HCEC 1CT (cell line): ENCODE measurements around the gene PODXL2.

Experiments
- DNase-seq: peaks from one replicate; pipeline ENCODE4 v3.0.0-alpha.2; 2017

Gene PODXL2, protein sequence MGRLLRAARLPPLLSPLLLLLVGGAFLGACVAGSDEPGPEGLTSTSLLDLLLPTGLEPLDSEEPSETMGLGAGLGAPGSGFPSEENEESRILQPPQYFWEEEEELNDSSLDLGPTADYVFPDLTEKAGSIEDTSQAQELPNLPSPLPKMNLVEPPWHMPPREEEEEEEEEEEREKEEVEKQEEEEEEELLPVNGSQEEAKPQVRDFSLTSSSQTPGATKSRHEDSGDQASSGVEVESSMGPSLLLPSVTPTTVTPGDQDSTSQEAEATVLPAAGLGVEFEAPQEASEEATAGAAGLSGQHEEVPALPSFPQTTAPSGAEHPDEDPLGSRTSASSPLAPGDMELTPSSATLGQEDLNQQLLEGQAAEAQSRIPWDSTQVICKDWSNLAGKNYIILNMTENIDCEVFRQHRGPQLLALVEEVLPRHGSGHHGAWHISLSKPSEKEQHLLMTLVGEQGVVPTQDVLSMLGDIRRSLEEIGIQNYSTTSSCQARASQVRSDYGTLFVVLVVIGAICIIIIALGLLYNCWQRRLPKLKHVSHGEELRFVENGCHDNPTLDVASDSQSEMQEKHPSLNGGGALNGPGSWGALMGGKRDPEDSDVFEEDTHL

DNA sequence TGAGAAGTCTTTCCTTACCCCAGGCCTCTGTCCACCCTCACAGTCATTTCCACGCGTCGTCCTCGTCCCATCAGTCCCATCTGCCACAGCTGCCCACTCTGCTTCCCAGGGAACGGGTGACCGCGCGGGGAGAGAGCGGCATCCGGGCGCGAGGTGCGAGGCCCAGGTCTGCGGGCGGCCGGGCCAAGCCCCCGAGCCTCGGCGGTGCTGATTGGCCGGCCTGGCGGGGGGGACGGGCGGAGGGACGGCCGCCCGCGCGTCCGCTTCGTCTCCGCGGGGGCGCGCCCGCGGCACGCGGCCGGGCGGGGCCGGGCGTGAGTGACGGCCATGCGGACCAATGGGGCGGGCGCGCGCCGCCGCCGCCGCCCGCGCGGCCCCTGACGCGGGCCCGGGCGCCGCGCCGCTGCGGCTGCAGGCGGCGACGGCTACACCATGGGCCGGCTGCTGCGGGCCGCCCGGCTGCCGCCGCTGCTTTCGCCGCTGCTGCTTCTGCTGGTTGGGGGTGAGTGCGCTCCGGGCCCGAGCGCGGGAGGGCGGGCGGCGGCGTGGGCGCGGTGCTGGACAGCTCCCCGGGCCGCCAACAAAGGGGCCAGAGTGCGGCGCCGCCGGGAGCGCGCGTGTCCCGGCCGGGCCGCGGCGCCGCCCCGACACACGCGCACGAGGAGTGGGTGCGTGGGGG lies at the start of gene PODXL2:
Gene PODXL2, plus strand, starts transcription at position 398 of the 679 bp plus-strand sequence. Its CDS starts 35 bp downstream, at position 433.
- DNase-seq = no peak

DNA sequence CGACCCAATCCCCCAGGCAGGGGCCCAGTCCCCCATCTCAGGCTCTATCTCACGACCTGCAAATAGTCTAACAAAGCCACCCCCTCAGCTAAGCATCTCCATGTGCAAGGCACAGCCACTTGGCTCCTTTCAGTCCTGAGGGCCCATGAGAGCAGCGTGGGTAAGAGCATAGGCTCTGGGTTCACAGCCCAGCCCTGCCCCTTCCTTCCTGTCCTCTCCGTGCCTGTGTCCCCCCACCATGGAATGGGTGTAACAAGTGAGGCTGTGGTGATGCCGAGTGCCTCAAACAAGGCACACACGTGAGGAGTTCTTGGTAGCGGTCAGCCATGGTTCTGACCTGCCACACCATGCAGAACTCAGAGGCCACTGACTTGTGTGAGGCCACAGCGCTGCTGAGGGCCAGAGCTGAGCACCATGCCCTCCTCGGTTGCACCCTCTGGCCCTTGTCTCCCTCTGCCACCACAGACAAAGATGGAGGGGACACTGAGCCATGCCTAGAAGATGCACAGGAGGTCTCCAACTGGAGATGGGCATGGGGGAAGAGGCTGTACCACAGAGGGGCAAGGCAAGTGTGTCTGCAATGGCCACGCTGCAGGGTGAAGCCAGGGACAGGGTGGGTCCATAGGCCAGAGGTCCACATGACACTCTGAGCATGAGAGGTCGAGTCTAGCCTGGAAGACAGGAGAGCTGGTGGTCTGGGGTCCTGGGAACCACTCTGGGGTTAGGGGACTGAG lies 48.5 kb upstream of the PODXL2 start:
- no peak for DNase-seq

DNA sequence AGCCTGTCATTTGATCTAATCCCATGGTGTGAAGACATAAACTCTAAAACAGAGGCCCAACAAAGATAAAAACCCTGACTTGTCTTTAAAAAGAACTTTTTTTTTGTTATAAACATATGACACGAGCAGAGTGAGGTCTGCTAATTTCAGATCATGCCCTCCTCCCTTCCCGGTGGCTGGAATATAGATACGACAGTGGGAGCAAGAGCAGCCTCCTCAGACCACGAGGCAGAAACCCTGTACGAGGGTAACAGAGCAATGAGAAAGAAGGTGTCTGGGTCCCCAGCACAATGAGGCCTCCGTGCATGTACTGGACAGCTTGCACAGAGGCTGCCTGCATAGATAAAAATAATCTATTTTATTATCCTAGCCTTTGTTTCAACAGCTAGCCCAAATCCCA lies 44.3 kb upstream of the PODXL2 start:
- DNase-seq = no peak

DNA sequence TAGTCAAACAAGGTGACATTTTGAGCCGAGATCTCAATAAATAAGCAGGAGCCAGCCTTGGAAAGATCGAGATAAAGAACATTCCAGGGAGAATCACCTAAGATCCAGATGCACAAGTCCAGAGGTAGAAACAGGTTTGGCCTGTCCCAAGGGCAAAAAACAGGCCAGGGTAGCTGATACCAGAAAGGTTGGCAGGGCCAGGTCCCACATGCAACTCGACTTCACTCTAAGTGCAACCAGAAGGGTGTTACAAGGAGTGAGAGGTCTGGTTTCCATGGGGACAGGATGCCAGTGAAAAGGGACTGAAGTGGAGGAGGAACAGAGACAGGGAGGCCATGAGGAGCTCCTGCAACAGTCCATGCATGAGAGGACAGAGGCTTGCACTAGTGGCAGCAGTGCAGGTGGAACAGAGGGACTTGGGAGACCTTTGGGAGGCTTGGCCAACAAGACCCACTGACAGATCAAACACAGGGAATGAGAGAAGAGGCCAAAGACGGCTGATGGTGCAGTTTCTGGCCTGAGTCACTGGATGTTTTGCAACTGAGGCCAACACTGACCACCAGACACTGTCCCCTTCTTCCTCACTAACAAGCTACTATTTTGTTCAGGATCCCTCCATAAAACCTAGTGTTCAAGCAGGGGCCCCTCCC lies 43.7 kb upstream of the PODXL2 start:
- no peak for DNase-seq

DNA sequence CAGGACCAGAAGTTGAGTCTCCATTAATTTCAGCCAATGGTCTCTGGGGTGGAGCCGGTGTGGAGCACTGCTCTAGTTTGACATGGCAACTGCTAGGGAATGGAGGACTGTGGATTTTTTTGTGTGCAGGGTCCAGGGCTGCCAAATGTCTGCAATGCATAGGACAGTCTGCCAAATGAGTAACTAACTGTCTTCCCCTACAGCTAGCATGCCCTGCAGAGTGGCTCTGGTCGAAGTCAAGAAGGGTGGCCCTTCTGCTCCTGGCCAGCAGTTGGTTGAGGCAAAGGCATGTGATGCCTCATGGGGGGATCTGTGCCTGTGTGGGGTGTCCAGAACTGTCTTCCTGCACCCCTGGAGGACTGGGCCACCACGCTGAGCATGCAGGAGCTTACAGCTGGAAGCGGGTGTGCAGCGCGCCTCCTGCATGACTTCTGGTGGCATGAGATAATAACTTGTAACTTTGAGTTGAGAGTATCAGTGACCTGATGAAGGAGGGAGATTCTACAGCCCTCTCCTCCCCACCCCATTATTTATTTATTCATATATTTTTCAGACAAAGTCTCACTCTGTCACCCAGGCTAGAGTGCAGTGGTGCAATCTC lies 43.1 kb upstream of the PODXL2 start:
- no peak for DNase-seq

DNA sequence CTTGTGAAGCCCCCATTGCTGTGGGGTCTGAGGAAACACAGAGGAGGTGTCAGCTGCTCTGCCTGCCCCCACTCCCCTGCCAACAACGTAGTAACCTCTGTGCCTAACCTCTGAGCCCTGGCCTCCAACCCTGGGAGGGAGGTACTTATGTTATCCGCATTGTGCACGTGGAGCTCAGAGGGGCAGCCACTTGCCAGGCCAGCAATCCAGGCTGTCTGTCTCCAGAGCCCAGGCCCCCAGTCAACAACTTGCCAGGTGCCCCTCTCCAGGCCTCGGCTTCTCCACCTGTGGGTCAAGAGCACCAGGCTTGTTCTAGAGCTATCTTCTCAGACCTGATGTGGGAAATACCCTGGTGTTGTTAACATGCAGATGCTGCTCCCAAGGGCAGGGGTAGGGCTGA lies 41.1 kb upstream of the PODXL2 start:
- DNase-seq = no peak

DNA sequence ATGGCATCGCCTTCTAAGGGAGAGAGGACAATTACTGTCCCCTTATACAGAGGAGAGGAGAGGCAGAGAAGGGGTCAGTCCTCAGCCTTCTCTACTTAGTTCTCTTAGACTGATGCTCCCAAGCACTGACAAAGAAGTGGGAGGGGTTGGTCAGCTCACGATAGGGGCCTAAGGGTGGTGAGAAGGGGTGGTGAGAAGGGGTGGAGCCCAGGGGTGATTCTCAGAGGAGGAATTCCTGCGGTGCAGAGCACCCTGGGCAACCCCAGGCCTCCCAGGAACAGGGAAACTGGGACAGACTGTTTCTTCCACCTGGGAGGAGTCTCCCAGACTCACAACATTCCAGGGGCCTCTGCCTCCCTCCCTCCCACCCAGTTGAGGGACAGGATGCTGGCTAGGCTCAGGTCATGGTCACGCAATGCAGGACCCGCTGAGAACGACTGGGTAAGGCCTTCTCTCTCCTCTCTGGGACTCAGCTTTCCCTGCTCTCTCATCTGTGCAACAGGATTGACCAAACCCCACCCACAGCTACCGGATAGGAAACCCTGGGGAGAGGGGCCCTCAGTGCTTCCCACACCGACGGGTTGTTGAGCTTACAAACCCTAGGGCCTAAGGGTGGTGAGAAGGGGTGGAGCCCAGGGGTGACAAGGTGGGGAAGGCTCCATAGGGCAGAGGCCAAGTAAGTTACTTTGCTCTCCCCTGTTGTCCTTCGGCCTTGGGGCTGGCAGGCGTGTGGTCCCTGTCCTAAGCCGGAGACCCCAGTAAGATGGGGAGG lies 40.0 kb upstream of the PODXL2 start:
- peak; percentile 58 for DNase-seq

DNA sequence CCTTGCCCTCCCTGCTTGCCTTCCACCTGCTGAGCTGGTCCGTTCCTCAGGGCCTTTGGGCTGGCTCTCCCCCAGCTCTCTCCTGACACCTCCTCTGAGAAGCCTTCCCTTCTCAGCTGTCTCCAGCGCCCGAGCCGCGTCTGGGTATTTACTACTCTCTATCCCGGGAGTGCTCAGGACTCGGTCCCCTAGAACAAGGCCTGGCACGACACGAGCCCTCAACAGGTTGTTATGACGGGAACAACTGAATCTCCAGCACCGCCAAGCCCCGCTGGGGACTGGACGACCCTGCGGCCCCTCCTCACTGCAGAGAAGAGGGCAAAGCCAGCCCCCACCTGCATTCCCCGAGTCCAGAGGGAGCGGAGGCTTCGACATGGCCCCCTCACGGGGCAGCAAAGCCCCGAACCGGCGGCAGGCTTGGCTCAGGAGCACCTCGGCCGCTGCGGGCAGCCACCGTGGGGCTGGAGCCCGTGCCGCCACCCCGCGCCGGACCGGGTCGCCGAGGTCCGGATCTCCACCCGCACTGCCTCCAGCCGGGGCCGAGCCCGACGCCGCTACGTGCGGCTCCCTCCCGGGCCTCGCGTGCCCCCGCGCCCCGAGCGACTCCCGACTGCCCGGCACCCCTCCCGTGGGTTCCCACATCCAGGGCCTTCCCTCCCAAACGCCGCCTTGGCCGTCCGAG lies 39.2 kb upstream of the PODXL2 start:
- DNase-seq = no peak

DNA sequence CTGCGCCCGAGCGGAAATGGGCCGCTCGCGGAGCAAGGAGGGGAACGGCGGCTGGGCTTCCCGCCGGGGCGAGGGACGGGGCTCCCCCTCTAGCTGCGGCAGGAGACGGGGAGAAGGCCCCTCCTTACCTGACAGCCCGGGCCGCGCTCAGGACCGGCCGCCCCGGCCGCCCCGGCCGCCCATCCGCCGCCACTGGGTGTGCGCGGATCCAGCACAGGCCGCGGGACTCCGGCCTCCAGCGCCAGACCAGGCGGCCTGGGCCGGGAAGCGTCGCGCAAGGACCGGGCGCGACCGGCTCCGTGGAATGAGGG lies 38.7 kb upstream of the PODXL2 start:
- no peak for DNase-seq

DNA sequence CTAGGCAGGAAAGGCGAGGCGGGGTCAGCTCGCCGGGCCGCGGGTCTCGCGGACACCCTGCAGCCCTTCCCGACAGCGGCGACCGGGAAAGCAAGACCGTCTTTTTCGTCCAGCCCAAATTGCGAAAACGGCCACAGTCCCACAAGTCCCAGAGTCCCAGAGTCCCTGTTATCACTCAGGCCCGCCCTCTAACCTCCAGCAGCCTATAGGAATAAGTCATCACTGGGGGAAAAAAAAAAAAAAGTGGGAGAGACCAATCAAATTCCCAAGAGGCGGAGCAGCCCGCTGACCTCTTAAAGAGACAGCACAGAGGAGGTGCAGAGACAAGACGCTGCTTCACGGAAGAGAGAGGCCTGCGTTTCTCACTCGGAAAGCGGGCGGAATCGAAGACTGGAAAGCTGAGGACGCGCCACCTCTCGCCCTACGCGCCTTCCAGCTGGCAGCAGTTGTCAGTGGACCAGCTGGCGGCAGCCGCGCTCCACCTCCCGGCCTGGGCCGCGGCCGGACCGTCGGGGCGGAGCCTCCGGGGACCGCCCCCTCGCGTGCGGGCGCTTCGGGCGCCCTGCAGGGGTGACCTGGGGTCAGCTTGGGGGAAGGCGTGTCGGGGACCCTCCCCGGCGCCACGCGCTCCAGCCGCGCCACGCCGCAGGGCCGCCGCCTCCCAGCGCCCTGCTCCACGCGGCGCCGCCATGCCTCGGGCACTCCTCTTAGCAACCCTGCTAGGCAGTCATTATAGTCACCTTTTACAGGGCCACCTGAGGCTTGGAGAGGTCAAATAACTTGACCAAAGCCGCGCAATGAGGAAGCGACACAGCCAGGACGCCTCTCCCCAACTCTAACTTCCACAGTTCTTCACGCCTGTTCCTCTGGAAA lies 38.2 kb upstream of the PODXL2 start, which contains the start of gene TPRA1:
Gene TPRA1, minus strand, starts transcription at position 141 of the 873 bp plus-strand sequence. CDS start 10,587 bp downstream, outside the sequence.
- peak; percentile 96 for DNase-seq

DNA sequence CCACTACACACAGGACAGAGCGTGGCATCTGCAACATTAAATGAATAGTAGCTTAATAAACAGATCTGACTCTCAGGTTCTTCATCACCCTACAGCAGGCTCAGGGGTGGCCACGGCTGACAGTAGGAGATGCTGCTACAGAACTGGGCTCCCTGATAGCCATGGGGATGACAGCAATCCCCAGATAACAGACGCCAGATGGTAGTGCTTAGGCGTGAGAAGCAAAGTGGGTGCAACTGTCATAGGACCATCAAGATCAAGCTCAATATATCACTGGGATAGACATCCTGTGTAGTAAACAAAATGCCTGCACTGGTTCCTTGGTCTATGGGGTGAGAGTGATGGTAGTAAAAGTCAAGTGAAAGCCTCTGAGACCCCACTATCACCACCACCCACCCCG lies 35.8 kb upstream of the PODXL2 start:
- DNase-seq = no peak

DNA sequence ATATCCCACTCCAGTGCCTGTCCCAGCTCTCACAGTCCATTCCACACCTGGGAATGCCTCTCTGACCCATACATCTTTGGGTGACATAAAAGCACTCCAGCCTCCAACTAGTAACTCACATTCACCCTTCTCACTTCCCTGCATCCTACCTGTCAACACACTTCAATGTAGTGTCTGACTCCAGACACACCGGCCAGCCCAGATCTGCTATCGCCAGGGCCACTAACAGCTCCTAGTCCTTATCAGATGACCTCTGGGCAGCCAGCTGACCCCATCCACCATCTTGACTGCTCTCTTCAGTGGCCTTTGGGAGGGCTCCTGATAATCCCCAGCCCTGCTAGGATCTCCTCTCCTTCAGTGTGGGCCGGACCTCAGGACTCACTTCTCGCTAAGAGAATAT lies 33.7 kb upstream of the PODXL2 start:
- no peak for DNase-seq

DNA sequence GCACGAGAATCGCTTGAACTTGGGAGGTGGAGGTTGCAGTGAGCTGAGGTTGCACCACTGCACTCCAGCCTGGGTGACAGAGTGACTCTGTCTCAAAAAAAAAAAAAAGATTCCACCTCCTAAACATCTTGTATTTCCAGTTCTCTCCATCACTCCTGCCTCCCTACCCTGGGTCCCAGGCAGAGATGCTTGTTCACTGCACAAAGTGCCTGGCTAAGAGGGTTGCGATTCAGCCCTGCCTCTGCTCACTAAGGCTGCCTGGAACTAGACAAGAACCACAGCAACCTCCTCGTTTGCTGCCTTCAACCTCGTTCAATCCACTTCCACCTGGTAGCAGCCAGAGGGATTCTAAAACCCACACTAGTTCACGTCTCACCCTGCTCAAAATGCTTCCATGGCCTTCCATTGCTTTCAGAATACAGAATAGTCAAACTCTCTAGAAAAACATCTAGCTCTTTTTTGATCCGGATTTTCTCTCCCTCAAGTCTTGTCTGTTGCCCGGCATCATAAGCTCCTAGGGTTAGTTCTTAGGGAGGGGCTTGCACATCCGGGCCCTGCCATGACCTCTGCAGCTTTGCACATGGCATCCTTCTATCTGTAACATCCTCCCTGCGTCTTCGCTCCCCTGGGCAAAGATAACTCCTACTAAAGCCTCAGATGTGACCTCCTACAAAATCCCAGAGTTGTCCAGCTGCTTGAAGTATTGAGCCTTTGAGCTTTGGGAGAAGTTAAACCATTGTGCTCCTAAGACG lies 31.8 kb upstream of the PODXL2 start:
- no peak for DNase-seq

DNA sequence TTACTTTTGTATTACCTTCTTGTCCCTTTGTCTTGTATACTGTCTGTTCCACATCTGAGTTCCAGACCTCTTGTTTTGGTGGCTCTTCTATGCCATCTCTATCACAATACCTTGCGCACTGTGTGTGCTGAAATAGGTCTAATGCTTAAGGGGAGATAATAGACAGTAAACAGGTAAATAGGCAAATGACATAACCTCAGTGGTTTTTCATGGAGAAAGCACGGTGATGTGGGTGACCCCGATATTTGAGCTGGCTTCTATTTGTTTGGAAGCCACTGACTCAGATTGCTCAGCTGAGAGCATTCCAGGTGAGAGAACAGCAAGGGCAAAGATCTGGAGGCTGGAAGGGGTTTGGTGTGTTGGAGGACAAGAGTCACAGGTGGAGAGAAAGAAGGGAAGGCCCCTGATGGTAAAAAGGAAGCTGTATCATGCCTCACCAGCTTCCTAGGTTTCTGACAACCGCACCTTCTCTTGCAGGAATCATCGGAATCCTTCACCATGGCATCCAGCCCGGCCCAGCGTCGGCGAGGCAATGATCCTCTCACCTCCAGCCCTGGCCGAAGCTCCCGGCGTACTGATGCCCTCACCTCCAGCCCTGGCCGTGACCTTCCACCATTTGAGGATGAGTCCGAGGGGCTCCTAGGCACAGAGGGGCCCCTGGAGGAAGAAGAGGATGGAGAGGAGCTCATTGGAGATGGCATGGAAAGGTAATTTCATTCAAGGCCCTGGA lies 30.0 kb upstream of the PODXL2 start:
- DNase-seq = no peak

DNA sequence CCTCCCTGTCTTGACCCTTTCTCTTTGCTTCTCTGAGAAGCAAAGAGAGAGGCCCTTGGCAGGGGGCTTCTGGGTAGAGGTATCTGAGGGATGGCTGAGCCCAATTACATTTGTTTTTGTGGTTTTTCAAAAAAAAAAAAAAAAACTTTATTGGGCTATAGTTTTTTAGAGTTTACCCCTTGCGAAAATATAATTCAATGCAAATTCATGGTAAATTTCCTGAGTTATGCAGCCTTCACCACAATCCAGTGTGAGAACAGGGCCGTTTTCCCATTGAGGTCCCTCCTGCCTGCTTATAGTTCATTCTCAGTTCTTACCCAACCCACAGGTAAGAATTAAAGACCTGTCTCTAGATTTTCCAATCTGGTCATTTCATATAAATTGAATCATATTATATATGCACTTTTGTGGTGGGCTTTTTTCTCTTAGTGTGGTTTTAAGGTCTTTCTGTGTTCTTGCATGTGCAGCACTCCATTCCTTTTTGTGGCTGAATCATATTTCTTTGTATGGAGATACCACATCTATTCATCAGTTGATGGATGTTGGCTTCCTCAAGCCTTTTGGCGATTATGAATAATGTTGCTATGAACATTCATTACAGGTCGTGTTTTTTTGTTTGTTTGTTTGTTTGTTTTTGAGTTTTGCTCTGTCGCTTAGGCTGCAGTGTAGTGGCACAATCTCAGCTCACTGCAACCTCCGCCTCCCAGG lies 28.1 kb upstream of the PODXL2 start:
- DNase-seq = no peak

DNA sequence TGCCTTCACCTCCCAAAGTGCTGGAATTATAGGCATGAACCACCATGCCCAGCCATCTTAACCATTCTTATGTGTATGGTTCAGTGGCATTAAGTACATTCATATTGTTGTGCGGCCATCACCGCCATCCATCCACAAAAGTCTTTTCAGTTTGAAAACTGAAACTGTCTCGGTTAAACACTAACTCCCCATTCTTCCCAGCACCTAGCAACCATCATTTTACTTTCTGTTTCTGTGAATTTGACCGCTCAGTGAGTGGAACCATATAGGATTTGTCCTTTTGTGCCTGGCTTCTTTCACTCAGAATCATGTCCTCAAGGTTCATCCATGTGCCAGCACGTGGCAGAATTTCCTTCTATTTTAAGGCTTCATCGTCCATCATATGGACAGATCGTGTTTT lies 24.9 kb upstream of the PODXL2 start:
- DNase-seq = no peak

DNA sequence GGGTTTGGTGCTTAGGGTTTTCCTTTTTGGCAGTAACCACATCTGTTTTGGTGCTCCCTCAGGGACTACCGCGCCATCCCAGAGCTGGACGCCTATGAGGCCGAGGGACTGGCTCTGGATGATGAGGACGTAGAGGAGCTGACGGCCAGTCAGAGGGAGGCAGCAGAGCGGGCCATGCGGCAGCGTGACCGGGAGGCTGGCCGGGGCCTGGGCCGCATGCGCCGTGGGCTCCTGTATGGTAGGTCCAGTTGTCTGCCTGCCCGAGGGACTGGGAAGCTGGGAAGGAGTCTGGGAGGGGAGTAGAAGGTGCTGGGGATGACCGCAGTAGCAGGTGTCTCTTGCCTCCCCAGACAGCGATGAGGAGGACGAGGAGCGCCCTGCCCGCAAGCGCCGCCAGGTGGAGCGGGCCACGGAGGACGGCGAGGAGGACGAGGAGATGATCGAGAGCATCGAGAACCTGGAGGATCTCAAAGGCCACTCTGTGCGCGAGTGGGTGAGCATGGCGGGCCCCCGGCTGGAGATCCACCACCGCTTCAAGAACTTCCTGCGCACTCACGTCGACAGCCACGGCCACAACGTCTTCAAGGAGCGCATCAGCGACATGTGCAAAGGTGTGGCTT lies 24.3 kb upstream of the PODXL2 start:
- no peak for DNase-seq
